Kidney capillary endothelial cell (primary cell): ENCODE measurements around the gene USP17L30.
"Not testable (repeated sequence)": the region's sequence is repeated elsewhere in the genome, so short reads cannot be mapped to it uniquely, and the experiment has no call there.

Experiments
- DNase-seq: peaks from one replicate; pipeline ENCODE4 v3.0.0-alpha.2; 2018; ENCODE audit warnings: low spot score

The USP17L30 gene, protein sequence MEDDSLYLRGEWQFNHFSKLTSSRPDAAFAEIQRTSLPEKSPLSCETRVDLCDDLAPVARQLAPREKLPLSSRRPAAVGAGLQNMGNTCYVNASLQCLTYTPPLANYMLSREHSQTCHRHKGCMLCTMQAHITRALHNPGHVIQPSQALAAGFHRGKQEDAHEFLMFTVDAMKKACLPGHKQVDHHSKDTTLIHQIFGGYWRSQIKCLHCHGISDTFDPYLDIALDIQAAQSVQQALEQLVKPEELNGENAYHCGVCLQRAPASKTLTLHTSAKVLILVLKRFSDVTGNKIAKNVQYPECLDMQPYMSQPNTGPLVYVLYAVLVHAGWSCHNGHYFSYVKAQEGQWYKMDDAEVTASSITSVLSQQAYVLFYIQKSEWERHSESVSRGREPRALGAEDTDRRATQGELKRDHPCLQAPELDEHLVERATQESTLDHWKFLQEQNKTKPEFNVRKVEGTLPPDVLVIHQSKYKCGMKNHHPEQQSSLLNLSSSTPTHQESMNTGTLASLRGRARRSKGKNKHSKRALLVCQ

DNA sequence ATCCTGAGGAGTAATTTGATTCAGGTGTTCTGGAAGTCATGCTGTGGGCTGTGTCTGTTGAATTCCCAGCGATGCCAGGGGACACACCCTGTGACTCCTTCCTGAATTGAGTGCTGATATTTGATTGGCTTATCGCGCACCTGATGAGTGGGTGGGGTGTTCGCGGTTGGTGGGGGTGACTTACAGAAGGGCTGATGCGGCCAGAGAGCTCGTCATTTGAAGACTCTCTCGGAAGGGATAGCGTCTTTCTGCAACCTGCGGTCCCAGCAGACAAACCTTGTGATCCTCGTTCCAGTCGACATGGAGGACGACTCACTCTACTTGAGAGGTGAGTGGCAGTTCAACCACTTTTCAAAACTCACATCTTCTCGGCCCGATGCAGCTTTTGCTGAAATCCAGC lies at the start of gene USP17L30:
USP17L30 (plus strand) TSS at position 301 of the 400 bp plus-strand sequence; CDS start at position 301, 0 bp downstream.
- DNase-seq: not testable (repeated sequence)

DNA sequence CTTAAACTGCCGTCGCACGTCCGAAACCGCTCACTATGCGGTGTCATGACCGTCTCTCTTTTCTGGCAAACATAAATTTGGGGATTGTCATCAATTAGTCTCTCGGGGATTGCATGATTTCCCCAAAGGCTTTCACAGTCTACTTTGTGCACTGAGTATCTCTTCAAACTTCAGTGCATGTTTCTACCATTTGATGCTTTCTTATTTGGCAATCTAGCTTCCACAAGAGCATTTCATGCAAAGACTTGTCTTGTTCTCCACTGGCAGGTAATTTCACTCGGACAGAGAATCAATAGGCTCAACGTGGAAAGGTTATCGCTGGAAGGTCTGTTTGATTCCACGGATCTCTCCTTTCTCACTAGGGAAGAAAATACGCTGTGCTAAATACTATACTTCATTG lies 38.7 kb upstream of the USP17L30 start:
- DNase-seq: not testable (repeated sequence)

DNA sequence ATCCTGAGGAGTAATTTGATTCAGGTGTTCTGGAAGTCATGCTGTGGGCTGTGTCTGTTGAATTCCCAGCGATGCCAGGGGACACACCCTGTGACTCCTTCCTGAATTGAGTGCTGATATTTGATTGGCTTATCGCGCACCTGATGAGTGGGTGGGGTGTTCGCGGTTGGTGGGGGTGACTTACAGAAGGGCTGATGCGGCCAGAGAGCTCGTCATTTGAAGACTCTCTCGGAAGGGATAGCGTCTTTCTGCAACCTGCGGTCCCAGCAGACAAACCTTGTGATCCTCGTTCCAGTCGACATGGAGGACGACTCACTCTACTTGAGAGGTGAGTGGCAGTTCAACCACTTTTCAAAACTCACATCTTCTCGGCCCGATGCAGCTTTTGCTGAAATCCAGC lies 38.1 kb upstream of the USP17L30 start, which contains the start of gene USP17L24:
USP17L24 (plus strand) TSS at position 301 of the 400 bp plus-strand sequence; CDS start at position 301, 0 bp downstream.
- DNase-seq: not testable (repeated sequence)

DNA sequence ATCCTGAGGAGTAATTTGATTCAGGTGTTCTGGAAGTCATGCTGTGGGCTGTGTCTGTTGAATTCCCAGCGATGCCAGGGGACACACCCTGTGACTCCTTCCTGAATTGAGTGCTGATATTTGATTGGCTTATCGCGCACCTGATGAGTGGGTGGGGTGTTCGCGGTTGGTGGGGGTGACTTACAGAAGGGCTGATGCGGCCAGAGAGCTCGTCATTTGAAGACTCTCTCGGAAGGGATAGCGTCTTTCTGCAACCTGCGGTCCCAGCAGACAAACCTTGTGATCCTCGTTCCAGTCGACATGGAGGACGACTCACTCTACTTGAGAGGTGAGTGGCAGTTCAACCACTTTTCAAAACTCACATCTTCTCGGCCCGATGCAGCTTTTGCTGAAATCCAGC lies 33.3 kb upstream of the USP17L30 start, which contains the start of gene USP17L25:
USP17L25 (plus strand) TSS at position 301 of the 400 bp plus-strand sequence; CDS start at position 301, 0 bp downstream.
- not testable (repeated sequence) for DNase-seq

DNA sequence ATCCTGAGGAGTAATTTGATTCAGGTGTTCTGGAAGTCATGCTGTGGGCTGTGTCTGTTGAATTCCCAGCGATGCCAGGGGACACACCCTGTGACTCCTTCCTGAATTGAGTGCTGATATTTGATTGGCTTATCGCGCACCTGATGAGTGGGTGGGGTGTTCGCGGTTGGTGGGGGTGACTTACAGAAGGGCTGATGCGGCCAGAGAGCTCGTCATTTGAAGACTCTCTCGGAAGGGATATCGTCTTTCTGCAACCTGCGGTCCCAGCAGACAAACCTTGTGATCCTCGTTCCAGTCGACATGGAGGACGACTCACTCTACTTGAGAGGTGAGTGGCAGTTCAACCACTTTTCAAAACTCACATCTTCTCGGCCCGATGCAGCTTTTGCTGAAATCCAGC lies 28.6 kb upstream of the USP17L30 start, which contains the start of gene USP17L26:
USP17L26 (plus strand) TSS at position 301 of the 400 bp plus-strand sequence; CDS start at position 301, 0 bp downstream.
- not testable (repeated sequence) for DNase-seq

DNA sequence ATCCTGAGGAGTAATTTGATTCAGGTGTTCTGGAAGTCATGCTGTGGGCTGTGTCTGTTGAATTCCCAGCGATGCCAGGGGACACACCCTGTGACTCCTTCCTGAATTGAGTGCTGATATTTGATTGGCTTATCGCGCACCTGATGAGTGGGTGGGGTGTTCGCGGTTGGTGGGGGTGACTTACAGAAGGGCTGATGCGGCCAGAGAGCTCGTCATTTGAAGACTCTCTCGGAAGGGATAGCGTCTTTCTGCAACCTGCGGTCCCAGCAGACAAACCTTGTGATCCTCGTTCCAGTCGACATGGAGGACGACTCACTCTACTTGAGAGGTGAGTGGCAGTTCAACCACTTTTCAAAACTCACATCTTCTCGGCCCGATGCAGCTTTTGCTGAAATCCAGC lies 23.8 kb upstream of the USP17L30 start, which contains the start of gene USP17L5:
USP17L5 (plus strand) TSS at position 301 of the 400 bp plus-strand sequence; CDS start at position 301, 0 bp downstream.
- not testable (repeated sequence) for DNase-seq

DNA sequence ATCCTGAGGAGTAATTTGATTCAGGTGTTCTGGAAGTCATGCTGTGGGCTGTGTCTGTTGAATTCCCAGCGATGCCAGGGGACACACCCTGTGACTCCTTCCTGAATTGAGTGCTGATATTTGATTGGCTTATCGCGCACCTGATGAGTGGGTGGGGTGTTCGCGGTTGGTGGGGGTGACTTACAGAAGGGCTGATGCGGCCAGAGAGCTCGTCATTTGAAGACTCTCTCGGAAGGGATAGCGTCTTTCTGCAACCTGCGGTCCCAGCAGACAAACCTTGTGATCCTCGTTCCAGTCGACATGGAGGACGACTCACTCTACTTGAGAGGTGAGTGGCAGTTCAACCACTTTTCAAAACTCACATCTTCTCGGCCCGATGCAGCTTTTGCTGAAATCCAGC lies 19.1 kb upstream of the USP17L30 start, which contains the start of gene USP17L27:
USP17L27 (plus strand) TSS at position 301 of the 400 bp plus-strand sequence; CDS start at position 301, 0 bp downstream.
- not testable (repeated sequence) for DNase-seq

DNA sequence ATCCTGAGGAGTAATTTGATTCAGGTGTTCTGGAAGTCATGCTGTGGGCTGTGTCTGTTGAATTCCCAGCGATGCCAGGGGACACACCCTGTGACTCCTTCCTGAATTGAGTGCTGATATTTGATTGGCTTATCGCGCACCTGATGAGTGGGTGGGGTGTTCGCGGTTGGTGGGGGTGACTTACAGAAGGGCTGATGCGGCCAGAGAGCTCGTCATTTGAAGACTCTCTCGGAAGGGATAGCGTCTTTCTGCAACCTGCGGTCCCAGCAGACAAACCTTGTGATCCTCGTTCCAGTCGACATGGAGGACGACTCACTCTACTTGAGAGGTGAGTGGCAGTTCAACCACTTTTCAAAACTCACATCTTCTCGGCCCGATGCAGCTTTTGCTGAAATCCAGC lies 14.3 kb upstream of the USP17L30 start, which contains the start of gene USP17L28:
USP17L28 (plus strand) TSS at position 301 of the 400 bp plus-strand sequence; CDS start at position 301, 0 bp downstream.
- DNase-seq: not testable (repeated sequence)

DNA sequence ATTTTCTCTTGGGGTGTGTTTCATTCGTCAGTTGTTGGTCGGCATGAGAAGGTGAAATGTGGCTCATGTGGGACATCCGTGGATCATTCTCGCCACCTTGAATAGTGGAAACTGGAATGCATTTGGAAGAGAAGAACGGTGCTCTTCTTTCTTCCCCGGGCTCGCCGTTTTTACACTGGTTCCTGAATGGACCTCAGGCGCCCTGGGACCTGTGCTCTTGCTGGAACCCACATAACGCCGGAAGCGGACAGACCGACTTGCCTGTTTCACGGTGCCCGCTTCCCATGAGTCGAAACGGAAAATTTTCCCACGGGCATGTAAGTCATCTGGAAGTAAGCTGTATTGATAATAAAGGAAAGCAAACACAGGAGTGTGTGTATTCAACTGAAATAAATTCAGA lies 12.1 kb upstream of the USP17L30 start:
- DNase-seq: not testable (repeated sequence)

DNA sequence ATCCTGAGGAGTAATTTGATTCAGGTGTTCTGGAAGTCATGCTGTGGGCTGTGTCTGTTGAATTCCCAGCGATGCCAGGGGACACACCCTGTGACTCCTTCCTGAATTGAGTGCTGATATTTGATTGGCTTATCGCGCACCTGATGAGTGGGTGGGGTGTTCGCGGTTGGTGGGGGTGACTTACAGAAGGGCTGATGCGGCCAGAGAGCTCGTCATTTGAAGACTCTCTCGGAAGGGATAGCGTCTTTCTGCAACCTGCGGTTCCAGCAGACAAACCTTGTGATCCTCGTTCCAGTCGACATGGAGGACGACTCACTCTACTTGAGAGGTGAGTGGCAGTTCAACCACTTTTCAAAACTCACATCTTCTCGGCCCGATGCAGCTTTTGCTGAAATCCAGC lies 9.6 kb upstream of the USP17L30 start, which contains the start of gene USP17L29:
USP17L29 (plus strand) TSS at position 301 of the 400 bp plus-strand sequence; CDS start at position 301, 0 bp downstream.
- not testable (repeated sequence) for DNase-seq

DNA sequence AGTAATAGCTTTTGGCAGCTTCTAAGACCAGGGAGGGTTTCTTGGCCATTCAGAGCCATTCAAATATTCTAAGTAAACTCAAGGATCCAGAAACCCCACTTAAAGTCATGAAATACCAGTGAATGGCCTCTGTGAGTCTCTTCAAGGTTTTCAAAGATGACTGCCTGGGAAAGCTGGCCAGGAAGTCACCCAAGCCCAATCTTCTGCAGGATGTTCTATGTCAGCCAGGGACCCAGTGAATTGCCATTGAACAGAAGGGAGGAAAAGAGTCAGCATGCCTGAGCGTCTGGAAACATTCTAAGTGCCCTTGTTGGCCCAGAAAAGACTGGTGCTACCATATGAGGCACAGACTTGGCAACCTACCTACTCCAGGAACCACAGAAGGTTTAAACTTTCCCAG lies 17.0 kb downstream of the USP17L30 start:
- not testable (repeated sequence) for DNase-seq

DNA sequence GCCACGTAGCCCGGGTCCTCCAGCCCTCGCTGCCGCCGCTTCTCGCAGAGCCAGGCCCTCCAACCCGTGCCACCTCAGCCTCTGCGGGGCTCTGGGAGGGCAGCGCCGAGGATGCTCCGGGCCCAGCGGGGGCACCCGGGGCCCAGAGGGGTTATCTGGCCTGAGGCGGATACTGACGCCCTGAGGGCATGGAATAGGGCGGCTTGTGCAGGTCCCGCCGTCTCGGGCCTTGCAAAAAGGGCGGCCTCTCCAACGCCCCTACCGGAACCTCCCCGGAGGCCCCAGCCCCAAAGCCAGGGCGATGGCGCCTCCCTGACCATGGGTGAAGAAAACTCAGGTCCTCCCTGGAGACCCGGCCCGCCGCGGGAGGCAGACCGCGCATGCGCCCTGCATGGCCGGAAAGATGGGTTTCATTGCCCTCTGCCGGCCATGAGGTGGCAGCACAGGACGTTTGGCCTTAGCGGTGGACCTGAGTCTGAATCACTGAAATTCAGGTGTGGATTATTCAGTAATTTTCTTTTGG lies 18.1 kb downstream of the USP17L30 start:
- not testable (repeated sequence) for DNase-seq

DNA sequence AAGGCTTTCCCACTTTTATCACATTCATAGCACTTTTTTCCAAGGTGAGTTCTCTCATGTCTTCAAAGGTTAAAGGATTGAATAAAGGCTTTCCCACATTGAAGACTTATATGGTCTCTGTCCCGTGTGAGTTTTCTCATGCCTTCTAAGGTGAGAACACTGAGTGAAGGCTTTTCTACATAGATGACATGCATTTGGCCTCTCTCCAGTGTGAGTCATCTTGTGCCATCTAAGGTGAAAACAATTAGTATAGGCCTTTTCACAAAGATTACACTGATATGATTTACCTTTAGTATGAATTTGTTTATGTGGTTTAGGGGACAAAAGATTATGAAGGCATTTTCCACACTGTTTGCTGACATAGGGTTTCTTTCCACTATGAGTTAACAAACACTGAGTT lies 21.2 kb downstream of the USP17L30 start:
- DNase-seq: no peak

DNA sequence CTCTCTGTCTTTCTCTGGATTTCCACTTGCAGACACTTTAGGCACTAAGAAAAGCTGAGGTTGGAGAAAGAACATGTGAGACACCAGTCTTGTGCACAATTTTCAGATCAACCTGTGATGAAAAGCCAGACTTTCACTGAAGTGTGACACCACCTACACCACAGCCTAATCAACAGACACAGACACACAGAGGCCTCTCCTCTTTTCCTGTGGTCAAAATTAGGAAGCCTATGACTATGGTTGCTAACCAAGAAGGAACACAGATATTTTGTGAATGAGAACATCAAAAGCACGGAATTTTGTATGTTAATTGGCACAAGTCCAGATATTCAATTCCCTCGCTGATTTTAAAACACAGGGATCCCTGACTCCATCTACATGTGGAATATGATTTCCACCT lies 26.1 kb downstream of the USP17L30 start:
- DNase-seq: not testable (repeated sequence)

DNA sequence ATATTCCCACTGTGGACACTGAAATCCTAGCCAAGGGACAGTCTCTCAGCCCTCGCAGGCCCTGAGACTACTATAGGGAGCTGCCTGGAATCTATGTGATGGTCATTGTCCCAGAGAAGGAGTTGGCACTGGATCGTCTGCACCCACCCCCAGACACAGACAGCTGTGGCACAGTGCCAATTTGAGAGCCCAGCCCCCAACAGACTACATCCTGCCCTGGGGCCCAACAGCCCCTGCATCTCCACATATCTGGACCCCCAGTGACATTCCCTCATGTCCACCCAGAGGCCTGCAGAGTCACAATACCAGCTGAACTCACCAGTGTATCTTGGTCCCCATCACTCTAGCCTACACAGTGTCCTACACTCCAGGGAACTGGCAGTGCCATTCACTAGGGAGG lies 42.8 kb downstream of the USP17L30 start:
- not testable (repeated sequence) for DNase-seq

DNA sequence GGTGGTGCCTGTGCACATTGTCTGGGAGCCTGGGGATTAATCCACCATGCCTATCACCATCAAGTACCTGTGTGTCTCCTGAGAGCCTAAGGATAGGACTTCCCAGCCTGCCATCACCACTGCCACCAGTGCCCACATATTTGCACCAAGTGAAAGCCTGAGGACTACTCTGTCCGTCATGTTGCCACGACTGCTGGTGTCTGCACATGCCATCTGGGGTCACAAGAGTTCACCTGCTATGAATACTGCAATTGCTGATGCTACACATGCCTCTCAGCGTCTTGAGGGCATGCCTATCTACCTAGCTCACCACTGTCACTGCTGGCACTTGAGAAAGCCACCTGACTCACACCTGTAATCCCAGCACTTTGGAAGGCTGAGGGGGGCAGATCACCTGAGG lies 43.6 kb downstream of the USP17L30 start:
- not testable (repeated sequence) for DNase-seq

DNA sequence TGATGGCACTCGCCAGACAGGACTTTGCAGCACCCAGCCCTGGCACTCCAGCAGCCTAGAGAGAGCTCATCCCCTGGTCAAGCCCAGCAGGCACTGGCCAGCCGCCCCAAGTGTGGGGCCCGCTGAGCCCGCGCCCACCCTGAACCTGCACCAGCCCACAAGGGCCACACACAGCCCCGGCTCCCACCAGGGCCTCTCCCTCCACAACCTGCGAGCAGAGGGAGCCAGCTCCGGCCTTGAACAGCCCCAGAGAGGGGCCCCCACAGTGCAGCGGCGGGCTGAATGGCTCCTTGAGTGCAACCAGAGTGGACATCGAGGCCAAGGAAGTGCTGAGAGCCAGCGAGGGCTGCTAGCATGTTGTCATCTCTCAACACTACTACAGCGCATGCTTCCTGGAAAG lies 46.9 kb downstream of the USP17L30 start:
- no peak for DNase-seq
